ENCODE measurements around the gene FBXO9. TPM values are rescaled to one million over a fixed set of nuclear protein-coding genes. Genes with fewer than 3 reads are reported as not detected.
A peak's percentile ranks its signal among the peaks of the same experiment; 100 is the strongest.

The FBXO9 gene
- total RNA-seq, 1 donor from 2014 or later, result 38.2 TPM

DNA sequence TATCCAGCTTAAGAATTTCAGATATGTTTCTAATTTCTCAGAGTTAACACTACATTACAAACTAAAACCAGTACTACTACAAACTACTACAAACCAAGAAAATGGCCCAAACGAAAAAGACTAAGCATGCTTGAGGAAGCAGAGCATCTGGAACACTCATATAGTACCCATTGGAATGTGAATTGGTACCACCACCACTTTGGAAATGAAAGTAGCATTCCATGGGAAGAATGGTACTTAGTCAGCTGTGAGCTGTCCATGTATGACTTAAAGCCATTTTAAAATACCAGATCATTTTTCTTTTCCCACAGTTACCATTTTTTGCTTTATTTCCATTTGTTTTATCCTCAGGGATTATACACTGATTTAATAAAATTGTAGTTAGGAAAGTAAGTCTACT lies 30.5 kb downstream of the FBXO9 start:
- DNase-seq, result no peak

DNA sequence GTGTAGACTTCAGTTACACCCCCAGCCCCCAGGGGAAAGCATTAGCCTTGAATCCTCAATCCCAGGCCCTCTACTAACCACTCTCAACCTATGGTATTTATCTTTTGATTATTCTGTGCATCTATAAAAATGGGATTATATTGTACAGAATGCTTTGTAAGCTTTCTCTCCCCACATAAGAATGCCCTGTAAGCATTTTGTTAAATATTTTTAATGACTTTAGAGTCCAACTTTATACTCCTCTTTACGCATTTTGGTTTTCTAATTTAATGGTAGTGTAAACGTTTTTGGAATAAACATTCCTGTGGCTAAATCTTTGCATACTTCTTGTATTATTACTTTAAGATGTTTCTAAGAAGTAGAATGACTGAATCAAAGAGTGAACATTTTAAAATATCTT lies 35.4 kb downstream of the FBXO9 start:
- DNase-seq, result no peak

- DNase-seq, result no peak
Measured at GRCh38 chr6:53101006-53101405, 35.8 kb downstream of the FBXO9 start.

DNA sequence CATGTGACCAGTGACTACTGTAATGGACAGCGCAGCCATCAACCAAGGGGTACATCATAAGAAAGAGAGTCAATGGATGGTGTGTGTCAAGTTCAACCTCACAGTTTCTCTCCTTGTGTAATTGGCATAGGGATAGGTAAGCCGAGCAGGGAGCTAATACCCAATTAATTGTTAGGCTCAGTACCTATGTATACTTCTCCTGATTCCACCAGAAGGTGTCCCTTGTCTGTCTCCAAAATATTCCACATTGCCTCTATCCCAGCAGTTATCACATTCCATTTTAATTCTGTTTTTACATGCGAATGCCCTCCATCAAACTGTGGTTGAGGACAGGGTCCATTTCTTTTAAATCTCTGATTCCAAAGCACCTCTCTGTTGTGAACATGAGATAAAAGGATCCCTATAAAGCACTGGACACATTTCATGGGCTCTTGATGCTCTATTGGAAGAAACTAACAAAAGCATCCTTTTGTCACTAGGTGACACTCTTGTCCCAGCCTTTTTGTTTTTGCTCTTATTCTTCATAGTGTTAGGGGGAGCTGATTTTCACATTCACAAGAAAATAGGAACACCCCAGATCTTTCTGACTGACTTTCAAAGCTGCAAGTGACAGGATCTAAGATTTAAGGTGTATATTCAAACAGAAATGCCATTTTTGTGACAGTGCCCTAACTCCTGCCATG lies 38.9 kb downstream of the FBXO9 start:
- peak; percentile 10 for DNase-seq

DNA sequence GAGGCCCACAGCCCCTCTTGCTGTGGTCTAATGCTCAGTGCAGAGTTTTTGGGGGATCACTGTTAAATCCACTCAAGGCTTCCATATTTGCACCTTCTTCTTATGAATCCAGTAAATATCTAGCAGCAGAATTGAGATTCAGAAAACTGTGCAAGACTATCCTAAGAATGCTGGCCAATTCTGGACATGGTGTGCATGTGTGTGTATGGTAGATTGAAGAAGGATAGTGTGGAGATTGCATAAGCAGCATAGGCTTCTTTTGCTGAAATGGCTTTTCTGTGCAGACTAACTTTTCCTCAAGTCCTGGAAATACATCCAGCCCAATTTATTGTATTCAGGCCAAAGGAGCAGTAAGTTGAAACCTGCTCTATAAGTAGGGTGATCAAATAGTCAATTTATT lies 39.7 kb downstream of the FBXO9 start:
- DNase-seq, result no peak

GRCh38 chr6:53107091-53107490 lies 41.9 kb downstream of the FBXO9 start:
- no peak for DNase-seq

DNA sequence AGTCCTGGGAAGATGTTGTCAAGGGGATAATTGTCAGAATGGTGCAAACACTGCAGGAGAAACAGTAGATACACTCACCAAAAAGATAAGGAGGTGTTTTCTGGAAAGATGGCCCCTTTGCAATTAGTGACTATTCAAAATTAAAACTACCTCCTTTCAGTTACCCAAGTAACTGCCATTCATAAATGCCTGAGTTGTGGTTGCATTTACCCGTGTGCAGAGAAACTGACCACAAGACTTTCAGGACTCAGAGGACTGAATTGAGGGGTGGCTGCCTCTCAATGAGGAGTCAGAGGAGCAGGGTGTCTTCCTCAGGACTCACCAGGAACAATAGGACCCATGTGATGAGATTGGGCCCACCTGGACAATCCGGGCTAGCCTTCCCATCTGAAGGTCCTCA lies 44.4 kb downstream of the FBXO9 start:
- no peak for DNase-seq

DNA sequence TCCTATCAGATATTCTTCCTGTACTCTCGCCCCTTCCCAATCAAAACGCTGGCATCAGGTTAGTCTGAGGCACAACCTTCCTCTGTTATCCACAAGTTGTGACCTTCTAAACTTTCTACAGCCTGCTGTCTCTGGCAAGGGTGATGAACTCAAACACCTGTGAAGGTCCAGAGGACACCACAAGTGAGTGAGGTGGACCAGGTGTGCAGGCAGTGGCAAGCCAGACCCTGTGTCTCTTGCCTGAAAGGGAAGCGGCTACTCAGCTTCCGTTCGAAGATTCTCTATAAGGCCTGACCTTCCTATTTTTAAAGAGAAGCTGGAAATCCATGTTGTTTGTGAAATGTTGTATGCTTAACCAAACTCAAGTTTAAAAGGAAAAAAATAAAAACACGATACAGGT lies 46.7 kb downstream of the FBXO9 start:
- no peak for DNase-seq

GRCh38 chr6:53112404-53112803 lies 47.2 kb downstream of the FBXO9 start:
- DNase-seq, result peak; percentile 9

DNA sequence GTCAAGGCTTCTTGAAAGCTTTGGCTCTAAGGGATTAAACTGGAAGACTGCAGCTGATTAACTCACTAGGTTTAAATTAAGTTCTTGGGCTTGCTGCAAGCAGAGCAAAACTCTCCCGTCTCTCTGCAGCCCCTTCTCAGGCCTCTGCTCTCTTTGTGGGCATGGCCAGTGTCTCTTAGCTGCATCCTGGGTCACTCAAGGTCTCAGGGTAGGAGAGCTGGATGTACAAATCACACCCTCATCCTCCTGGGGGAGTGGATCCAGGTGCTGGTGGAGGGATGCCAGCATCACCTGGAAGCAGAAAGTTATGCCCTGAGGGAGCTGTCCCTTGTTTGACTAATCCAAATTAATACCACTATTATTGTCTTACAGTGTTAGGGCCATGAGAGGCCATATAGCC lies 47.7 kb downstream of the FBXO9 start:
- DNase-seq, result peak; percentile 7

DNA sequence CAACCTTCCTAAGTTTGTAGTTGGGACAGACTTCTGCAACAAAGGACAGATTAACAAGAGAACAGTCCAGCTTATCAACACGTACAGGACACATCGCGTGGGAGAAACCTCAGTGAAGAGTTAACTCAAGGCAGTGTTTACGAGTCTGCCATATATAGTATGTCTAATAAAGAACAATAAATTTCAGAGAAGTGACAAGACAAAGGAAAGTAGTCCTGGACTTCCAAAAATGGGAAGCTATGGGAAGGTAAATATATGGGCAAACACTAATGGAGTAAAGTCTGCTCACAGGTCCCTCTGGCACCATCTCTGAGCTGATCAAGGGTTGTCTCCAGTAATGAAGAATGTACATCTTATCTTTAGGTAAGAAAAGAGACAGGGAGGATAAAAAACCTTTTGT lies 48.5 kb downstream of the FBXO9 start:
- no peak for DNase-seq

- no peak for DNase-seq
Measured at GRCh38 chr6:53115113-53115512, 49.9 kb downstream of the FBXO9 start.

GRCh38 chr6:53115741-53116140 lies 50.5 kb downstream of the FBXO9 start:
- no peak for DNase-seq

DNA sequence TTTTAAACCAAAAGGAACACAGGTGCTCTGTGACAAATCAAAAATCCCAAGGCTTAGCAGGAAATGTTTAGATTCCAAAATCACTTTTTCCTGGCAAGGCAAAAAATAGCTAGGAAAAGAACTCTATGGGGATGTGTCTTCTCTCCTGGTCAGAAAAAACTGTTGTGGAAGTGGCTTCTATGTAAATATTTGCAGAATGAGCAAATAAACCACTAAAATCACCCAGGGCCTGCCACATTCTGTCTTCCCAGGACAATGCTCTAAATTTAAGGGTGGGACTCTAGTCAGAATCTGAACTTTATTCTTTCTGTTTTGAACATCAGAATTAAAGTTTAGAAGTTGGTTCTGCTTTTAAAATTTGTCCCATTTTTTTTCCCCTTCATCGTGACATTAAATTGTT lies 54.1 kb downstream of the FBXO9 start:
- no peak for DNase-seq

GRCh38 chr6:53119772-53120409 lies 54.7 kb downstream of the FBXO9 start:
- no peak for DNase-seq

DNA sequence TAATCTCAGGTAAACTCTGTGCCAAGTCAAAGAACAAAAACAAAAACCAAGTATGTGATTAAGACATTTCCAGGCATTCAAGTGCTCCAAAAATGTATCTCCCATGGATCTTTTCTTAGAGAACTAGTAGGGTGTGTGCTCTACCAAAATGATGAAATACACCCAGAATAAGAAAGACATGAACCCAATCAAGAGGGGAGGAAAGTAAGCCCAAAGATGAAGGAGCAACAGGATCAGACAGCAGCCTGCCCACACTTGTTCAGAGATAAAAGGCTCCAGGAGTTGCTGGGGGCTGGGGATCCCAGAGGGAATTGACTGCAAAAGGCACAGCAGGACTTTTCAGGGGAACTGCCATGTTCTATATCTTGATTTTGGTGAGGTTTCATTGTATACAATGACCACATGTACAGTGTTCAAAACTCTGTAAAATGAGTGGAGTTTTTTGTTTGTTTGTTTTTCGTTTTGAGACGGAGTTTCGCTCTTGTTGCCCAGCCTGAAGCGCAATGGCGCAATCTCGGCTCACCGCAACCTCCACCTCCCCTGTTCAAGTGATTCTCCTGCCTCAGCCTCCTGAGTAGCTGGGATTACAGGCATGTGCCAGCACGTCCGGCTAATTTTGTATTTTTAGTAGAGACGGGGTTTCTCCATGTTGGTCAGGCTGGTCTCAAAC lies 59.1 kb downstream of the FBXO9 start:
- DNase-seq, result no peak

DNA sequence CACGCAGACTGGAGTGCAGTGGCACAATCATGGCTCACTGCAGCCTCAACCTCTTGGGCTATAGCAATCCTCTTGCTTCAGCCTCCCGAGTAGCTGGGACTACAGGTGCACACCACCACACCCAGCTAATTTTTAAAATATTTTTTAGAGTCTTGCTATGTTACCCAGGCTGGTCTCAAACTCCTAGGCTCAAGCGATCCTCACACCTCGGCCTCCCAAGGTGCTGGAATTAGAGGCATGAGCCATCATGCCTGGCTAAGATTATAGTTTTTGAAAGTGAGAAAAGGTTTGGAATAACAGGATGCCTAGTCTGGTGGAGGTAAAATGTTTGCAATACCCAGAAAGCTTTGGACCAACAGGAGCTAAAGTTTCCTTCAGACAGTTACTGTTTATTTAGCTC lies 60.1 kb downstream of the FBXO9 start:
- DNase-seq, result no peak

DNA sequence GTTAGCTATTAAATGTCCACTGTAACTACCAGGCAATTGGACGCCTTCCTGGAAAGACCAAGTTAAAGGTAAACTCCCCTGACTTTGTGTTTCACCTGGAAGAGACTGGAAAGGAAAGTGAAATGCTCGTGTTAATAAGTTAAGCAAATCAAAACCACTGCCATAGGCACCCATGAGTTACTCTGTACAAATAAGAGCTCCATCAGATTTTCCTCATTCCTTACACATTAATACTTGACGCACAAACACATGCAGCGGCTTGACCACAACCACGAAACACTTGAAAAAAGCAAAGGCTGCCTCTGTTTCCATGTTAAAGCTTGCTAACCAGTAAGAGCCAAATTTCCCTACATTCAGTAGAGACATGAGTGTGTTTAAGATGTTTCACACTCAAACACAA lies 63.6 kb downstream of the FBXO9 start:
- DNase-seq, result no peak

DNA sequence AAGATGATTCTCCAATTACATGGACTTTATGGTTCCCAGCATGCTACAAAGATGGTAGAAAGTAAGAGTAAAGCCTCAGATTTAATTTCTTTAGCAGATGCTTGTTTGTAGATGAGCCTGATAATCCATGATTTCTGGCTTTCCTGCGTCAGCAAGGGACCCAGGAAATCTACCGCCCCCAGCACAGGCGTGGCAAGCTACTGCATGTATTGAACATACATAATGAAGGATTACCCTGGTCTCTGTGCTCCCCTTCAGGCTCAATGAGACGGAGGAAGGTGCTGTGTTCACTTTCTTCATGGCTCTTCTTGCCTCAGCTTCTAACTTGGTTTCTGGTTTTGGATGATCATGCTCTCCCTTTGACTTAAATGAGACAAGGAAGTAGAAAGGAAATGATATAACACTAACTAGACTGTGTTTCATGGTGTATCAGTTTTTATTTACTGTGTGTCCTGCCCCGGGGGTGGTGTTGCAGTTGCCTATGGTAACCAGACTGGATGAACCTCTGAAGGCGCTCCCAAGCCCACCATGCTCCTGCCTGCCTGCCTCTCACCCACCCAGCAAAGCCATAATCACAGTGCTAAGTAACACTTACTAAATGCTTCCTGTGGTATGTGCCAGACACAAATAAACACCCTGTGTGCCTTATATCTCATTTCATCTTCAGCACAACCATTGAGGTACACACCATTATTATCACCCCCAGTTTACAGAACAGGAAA lies 65.5 kb downstream of the FBXO9 start:
- no peak for DNase-seq

DNA sequence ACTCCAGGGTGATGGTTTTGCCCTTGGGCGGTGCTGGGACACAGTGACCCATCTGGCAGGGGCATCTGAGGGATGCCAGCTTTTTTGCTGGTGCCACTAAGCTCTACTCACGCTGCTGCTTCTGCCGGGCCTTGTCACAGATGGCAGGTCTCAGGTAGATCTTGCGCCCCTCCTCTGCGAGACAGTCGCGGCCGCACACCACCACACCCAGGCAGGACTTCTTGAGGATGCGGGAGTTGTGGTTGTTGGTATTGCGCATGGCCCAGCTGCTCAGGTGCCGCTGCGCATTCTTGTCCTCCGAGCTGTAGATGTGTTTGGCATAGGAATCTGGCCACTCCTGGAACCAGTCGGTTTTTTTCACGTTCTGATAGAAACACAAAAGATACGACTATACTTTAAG lies 68.8 kb downstream of the FBXO9 start:
- DNase-seq, result no peak

DNA sequence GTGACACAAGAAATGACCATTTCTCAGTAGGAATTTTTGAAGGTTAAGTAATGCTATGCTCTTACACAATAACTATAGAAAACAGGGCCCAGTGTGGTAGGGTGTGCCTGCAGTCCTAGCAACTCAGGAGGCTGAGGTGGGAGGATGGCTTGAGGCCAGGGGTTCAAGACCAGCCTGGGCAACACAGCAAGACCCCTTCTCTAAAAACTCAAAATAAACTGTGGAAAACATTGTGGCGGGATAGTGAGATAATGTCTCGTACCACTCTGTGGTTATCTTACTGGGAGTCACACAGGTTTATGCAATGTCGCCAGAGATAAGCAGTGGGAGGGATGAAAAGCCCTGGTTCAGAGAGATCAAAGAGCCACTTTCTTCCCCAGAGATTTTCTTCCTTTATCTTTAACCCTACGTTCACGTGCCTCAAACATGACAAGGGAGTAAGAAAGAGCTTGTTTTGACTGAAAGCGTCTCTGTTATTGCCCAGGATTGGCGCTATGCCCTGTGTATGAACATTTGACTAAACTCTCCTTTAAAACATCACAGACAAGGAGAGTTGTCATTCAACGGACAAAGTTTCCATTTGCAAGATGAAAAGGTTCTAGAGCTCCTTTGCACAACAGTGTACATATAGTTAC lies 69.5 kb downstream of the FBXO9 start:
- DNase-seq, result no peak

DNA sequence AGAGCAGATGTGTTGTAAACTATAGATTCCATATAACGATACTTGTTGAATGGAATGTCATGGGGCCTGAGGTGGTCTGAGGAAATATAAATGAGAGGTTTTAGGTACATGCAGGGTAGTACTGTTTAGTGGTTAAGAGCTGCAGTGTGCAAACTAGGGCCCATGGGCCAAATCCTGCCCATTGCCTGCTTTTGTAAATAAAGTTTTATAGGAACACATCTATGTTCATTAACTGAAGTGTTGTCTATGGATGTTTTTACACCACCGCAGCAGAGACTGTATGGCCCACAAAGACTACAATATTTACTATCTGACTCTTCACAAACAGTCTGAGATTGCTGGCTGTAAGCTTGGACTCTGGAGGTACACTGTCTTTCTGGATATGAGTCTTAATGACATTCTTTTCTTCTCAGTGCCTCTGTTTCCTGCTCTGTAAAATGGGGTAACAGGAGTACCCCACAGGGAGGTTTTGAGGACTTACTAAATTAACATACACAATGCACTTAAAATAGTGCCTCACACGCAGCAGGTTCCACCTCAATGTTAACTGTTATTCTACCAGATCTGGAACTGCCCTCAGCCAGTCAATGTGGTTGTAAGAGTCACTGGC lies 70.9 kb downstream of the FBXO9 start:
- no peak for DNase-seq

Measured in tongue (tissue), 2 donors.